H9 (cell line): ENCODE measurements around the gene NLRP12. TPM values are rescaled to one million over a fixed set of nuclear protein-coding genes. Genes with fewer than 3 reads are reported as not detected.

Experiments
- DNase-seq: peaks from one replicate; pipeline ENCODE4 v3.0.0-alpha.2; 2017
- H2AFZ ChIP-seq: one replicate; pipeline ENCODE4 v1.6.1; 2013; ENCODE audit warnings: mild to moderate bottlenecking, low read length, control low read depth, moderate library complexity
- H2AK5ac ChIP-seq: 2 replicates; pipeline ENCODE4 v1.6.1; 2013; ENCODE audit warnings: low read length, control low read depth, mixed read lengths; ENCODE audit not compliant: insufficient read length
- H2BK120ac ChIP-seq: one replicate; pipeline ENCODE4 v1.6.1; 2013; ENCODE audit warnings: low read depth, mild to moderate bottlenecking, low read length, control low read depth, inconsistent platforms; ENCODE audit not compliant: poor library complexity, severe bottlenecking
- H2BK12ac ChIP-seq: 2 replicates; pipeline ENCODE4 v1.6.1; 2013; ENCODE audit warnings: low read length, control low read depth, mixed read lengths, low read depth; ENCODE audit not compliant: insufficient read length
- H2BK15ac ChIP-seq: 2 replicates; pipeline ENCODE4 v1.6.1; 2013; ENCODE audit warnings: low read depth, low read length, control low read depth
- H2BK20ac ChIP-seq: one replicate; pipeline ENCODE4 v1.6.1; 2013; ENCODE audit warnings: low read depth, mild to moderate bottlenecking, low read length, control low read depth, inconsistent platforms; ENCODE audit not compliant: poor library complexity, severe bottlenecking
- H2BK5ac ChIP-seq: 2 replicates; pipeline ENCODE4 v1.6.1; 2013; ENCODE audit warnings: low read length, control low read depth, mixed read lengths; ENCODE audit not compliant: insufficient read length
- H3K14ac ChIP-seq: 2 replicates; pipeline ENCODE4 v1.6.1; 2013; ENCODE audit warnings: low read length, control low read depth; ENCODE audit not compliant: insufficient read depth
- H3K18ac ChIP-seq: 2 replicates; pipeline ENCODE4 v1.6.1; 2013; ENCODE audit warnings: low read depth, mild to moderate bottlenecking, mixed read lengths, low read length, control low read depth; ENCODE audit not compliant: insufficient read length
- H3K23ac ChIP-seq: 2 replicates; pipeline ENCODE4 v1.6.1; 2013; ENCODE audit warnings: low read length, control low read depth, mixed read lengths, low read depth; ENCODE audit not compliant: insufficient read length
- H3K23me2 ChIP-seq: 2 replicates; pipeline ENCODE4 v1.6.1; 2013; ENCODE audit warnings: low read depth, mild to moderate bottlenecking, mixed read lengths, low read length, control low read depth; ENCODE audit not compliant: insufficient read length, poor library complexity, severe bottlenecking
- H3K27ac ChIP-seq: 2 replicates; pipeline ENCODE4 v1.5.1; 2013; ENCODE audit warnings: low read length, control low read depth, mixed read lengths, low read depth; ENCODE audit not compliant: insufficient read length
- H3K27me3 ChIP-seq: 2 replicates; pipeline ENCODE4 v1.6.1; 2013; ENCODE audit warnings: low read length, control low read depth, inconsistent platforms; ENCODE audit not compliant: insufficient read depth
- H3K4ac ChIP-seq: 2 replicates; pipeline ENCODE4 v1.6.1; 2013; ENCODE audit warnings: low read depth, mild to moderate bottlenecking, control low read depth, inconsistent platforms, low read length, moderate library complexity
- H3K4me1 ChIP-seq: 2 replicates; pipeline ENCODE4 v1.6.1; 2013; ENCODE audit warnings: low read length, control low read depth, inconsistent platforms; ENCODE audit not compliant: insufficient read depth
- H3K4me2 ChIP-seq: 2 replicates; pipeline ENCODE4 v1.6.1; 2013; ENCODE audit warnings: low read length, control low read depth, mixed read lengths; ENCODE audit not compliant: insufficient read length, insufficient read depth
- H3K56ac ChIP-seq: 2 replicates; pipeline ENCODE4 v1.6.1; 2013; ENCODE audit warnings: low read depth, mild to moderate bottlenecking, mixed read lengths, low read length, control low read depth; ENCODE audit not compliant: insufficient read length
- H3K79me1 ChIP-seq: 2 replicates; pipeline ENCODE4 v1.6.1; 2013; ENCODE audit warnings: low read depth, mild to moderate bottlenecking, moderate library complexity, low read length, control low read depth, inconsistent platforms; ENCODE audit not compliant: insufficient read depth, poor library complexity, severe bottlenecking
- H3K79me2 ChIP-seq: 2 replicates; pipeline ENCODE4 v1.6.1; 2013; ENCODE audit warnings: low read length, control low read depth, inconsistent platforms; ENCODE audit not compliant: insufficient read depth
- H3K9ac ChIP-seq: 2 replicates; pipeline ENCODE4 v1.6.1; 2013; ENCODE audit warnings: low read length, control low read depth, mixed read lengths; ENCODE audit not compliant: insufficient read length; ENCODE audit errors: extremely low read depth
- H3K9me3 ChIP-seq: one replicate; pipeline ENCODE4 v1.6.1; 2013; ENCODE audit warnings: low read depth, low read length, inconsistent platforms; ENCODE audit not compliant: control insufficient read depth
- H3T11ph ChIP-seq: one replicate; pipeline ENCODE4 v1.6.1; 2013; ENCODE audit warnings: mild to moderate bottlenecking, low read length, control low read depth, inconsistent platforms
- H4K20me1 ChIP-seq: one replicate; pipeline ENCODE4 v1.6.1; 2013; ENCODE audit not compliant: control insufficient read depth, insufficient read length, insufficient read depth
- H4K5ac ChIP-seq: 2 replicates; pipeline ENCODE4 v1.6.1; 2013; ENCODE audit warnings: low read depth, mild to moderate bottlenecking, mixed read lengths, low read length, control low read depth; ENCODE audit not compliant: insufficient read length
- H4K8ac ChIP-seq: replicated peaks from 2 replicates; pipeline ENCODE4 v1.6.1; 2013; ENCODE audit warnings: low read length, control low read depth, mixed read lengths, low read depth; ENCODE audit not compliant: insufficient read length
- H4K91ac ChIP-seq: 2 replicates; pipeline ENCODE4 v1.6.1; 2013; ENCODE audit warnings: low read depth, mild to moderate bottlenecking, moderate library complexity, mixed read lengths, low read length, control low read depth; ENCODE audit not compliant: insufficient read length
- H3K27ac Mint-ChIP-seq, 3 experiments: 2 replicates in 2 of 3; 3 replicates in 1 of 3; pipeline ENCODE4 v1.8.0; 2020 to 2021; ENCODE audit warnings: mixed read lengths in 3 of 3, mild to moderate bottlenecking in 1 of 3, moderate library complexity in 1 of 3
- H3K27me3 Mint-ChIP-seq: 2 replicates; pipeline ENCODE4 v1.8.0; 2021; ENCODE audit warnings: low read depth, mild to moderate bottlenecking, moderate library complexity, mixed read lengths
- H3K36me3 Mint-ChIP-seq, 3 experiments: 2 replicates in 2 of 3; 3 replicates in 1 of 3; pipeline ENCODE4 v1.8.0; 2020 to 2021; ENCODE audit warnings: low read depth in 3 of 3, mixed read lengths in 3 of 3; ENCODE audit not compliant: insufficient read depth in 1 of 3
- H3K4me1 Mint-ChIP-seq, 2 experiments: 2 replicates each; pipeline ENCODE4 v1.8.0; 2020; ENCODE audit warnings: mixed read lengths in 2 of 2
- H3K4me3 Mint-ChIP-seq, 2 experiments: 2 replicates in 1 of 2; 3 replicates in 1 of 2; pipeline ENCODE4 v1.8.0; 2020 to 2021; ENCODE audit warnings: mild to moderate bottlenecking in 2 of 2, mixed read lengths in 2 of 2, moderate library complexity in 1 of 2
- H3K9me3 Mint-ChIP-seq, 2 experiments: 2 replicates in 1 of 2; 3 replicates in 1 of 2; pipeline ENCODE4 v1.8.0; 2020; ENCODE audit warnings: mild to moderate bottlenecking in 2 of 2, mixed read lengths in 2 of 2, moderate library complexity in 1 of 2
- WGBS: extraction: QIAGEN DNeasy Blood & Tissue Kit; methylation state at CpG from one replicate; pipeline ENCODE4 v1.1.7; 2013; ENCODE audit warnings: missing lambda C conversion rate, low lambda C conversion rate, mixed read lengths; ENCODE audit not compliant: insufficient read length; ENCODE audit errors: extremely low coverage; 5-methylcytosine and 5-hydroxymethylcytosine counted together
- total RNA-seq: library from RNA; stranded (reverse); gene quantifications from 2 replicates; pipeline ENCODE4 v1.2.1, GENCODE V29; 2021
- TF ChIP-seq, protein P1 (sequence below): fragments of 200-600 bp; sonication (generic); conservative IDR thresholded peaks from 3 replicates; pipeline ENCODE4 v1.8.0; 2021; ENCODE audit warnings: antibody characterized with exemption, mild to moderate bottlenecking

Gene NLRP12
- total RNA-seq, 1 experiment from 2014 or later = 4.0 TPM

GRCh38 chr19:53808710-53809125, 15.4 kb downstream of the NLRP12 start:
- H4K8ac ChIP-seq = no peak overlapping the region
- no peaks in the 10 kb centered on the region for H3K9me3 ChIP-seq
- DNase-seq = peak; percentile 66
- no peak overlapping the region for H3T11ph ChIP-seq
- H3K14ac ChIP-seq = no peak overlapping the region
- no peak overlapping the region for H2BK20ac ChIP-seq
- no peaks in the 10 kb centered on the region for H3K23me2 ChIP-seq
- H3K9ac ChIP-seq = no peak overlapping the region
- H4K5ac ChIP-seq = no peak overlapping the region
- H3K27ac Mint-ChIP-seq = no peak overlapping the region; a peak in 1 of 7 replicates
- H2BK15ac ChIP-seq = no peak overlapping the region
- no peak overlapping the region for H4K91ac ChIP-seq
- H2AK5ac ChIP-seq = no peak overlapping the region
- H3K79me2 ChIP-seq = no peaks in the 10 kb centered on the region
- no peak overlapping the region for H3K4ac ChIP-seq
- H3K18ac ChIP-seq = no peak overlapping the region
- H3K27me3 Mint-ChIP-seq = peaks cover 1% of the 10 kb centered on the region; the same call in 1 of the 2 replicates
- H2BK12ac ChIP-seq = no peak overlapping the region
- no peaks in the 10 kb centered on the region for H3K4me1 ChIP-seq
- H2BK120ac ChIP-seq = no peak overlapping the region
- H3K4me1 Mint-ChIP-seq = peaks cover 0 to 2% of the 10 kb centered on the region in 2 experiments; a peak in 2 of 4 replicates
- no peak overlapping the region for H3K4me2 ChIP-seq
- no peak overlapping the region for H3K23ac ChIP-seq
- no peaks in the 10 kb centered on the region for H3K79me1 ChIP-seq
- no peak overlapping the region for H3K56ac ChIP-seq
- TF ChIP-seq, protein P1, sequence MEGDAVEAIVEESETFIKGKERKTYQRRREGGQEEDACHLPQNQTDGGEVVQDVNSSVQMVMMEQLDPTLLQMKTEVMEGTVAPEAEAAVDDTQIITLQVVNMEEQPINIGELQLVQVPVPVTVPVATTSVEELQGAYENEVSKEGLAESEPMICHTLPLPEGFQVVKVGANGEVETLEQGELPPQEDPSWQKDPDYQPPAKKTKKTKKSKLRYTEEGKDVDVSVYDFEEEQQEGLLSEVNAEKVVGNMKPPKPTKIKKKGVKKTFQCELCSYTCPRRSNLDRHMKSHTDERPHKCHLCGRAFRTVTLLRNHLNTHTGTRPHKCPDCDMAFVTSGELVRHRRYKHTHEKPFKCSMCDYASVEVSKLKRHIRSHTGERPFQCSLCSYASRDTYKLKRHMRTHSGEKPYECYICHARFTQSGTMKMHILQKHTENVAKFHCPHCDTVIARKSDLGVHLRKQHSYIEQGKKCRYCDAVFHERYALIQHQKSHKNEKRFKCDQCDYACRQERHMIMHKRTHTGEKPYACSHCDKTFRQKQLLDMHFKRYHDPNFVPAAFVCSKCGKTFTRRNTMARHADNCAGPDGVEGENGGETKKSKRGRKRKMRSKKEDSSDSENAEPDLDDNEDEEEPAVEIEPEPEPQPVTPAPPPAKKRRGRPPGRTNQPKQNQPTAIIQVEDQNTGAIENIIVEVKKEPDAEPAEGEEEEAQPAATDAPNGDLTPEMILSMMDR = peak; percentile 73
- H2AFZ ChIP-seq = no peak overlapping the region
- peaks cover 0 to 43% (median 6%) of the 10 kb centered on the region in 3 experiments; a peak in 5 of 7 replicates for H3K36me3 Mint-ChIP-seq
- H3K9me3 Mint-ChIP-seq = no peaks in the 10 kb centered on the region; a peak in 1 of 5 replicates
- WGBS = no CpG with 5 or more reads among the region's 5 CpGs
- no peak overlapping the region for H3K27ac ChIP-seq
- no peak overlapping the region for H3K4me3 Mint-ChIP-seq
- H2BK5ac ChIP-seq = no peak overlapping the region
- no peaks in the 10 kb centered on the region for H3K27me3 ChIP-seq
- no peaks in the 10 kb centered on the region for H4K20me1 ChIP-seq
